HG03442 (cell line): ENCODE results near the gene CCDC182.

Experiments used
- ATAC-seq: cut with Tn5 transposase; IDR thresholded peaks from one replicate; pipeline ENCODE4 v1.9.1; 2021; ENCODE audit warnings: mild to moderate bottlenecking, moderate library complexity; ENCODE audit not compliant: unreplicated experiment

Gene CCDC182

GRCh38 chr17:57745242-57745641 is at the start of gene CCDC182:
CCDC182 (minus strand) TSS chr17:57745299; CDS start chr17:57745272, 27 bp downstream.
- ATAC-seq: no peak

- ATAC-seq: no peak
These were observed 49.7 kb upstream of the CCDC182 start for GRCh38 chr17:57794841-57795240.

GRCh38 chr17:57788725-57789124 is 43.6 kb upstream of the CCDC182 start:
- ATAC-seq: no peak

- no peak for ATAC-seq
These were observed 39.9 kb upstream of the CCDC182 start for GRCh38 chr17:57785022-57785421.

- ATAC-seq: no peak
These were observed 39.3 kb upstream of the CCDC182 start for GRCh38 chr17:57784226-57784895.

- no peak for ATAC-seq
These were observed 38.2 kb upstream of the CCDC182 start for GRCh38 chr17:57783338-57783742.

- no peak for ATAC-seq
These were observed 37.7 kb upstream of the CCDC182 start for GRCh38 chr17:57782647-57783337.

GRCh38 chr17:57782062-57782490 is 37.0 kb upstream of the CCDC182 start:
- no peak for ATAC-seq

GRCh38 chr17:57781386-57782061 is 36.4 kb upstream of the CCDC182 start:
- no peak for ATAC-seq

GRCh38 chr17:57779706-57780105 is 34.6 kb upstream of the CCDC182 start:
- no peak for ATAC-seq

GRCh38 chr17:57778306-57778705 is 33.2 kb upstream of the CCDC182 start:
- ATAC-seq: no peak

GRCh38 chr17:57776366-57776765 is 31.3 kb upstream of the CCDC182 start:
- no peak for ATAC-seq

- no peak for ATAC-seq
These were observed 29.8 kb upstream of the CCDC182 start for GRCh38 chr17:57774872-57775271.

GRCh38 chr17:57773557-57773956 is 28.5 kb upstream of the CCDC182 start:
- no peak for ATAC-seq

GRCh38 chr17:57772774-57773173 is 27.7 kb upstream of the CCDC182 start:
- no peak for ATAC-seq

- ATAC-seq: no peak
These were observed 22.5 kb upstream of the CCDC182 start for GRCh38 chr17:57767561-57767960.

- ATAC-seq: no peak
These were observed 21.3 kb upstream of the CCDC182 start for GRCh38 chr17:57766318-57766943.

GRCh38 chr17:57762452-57763395 is 17.6 kb upstream of the CCDC182 start:
- no peak for ATAC-seq

- no peak for ATAC-seq
These were observed 16.8 kb upstream of the CCDC182 start for GRCh38 chr17:57761887-57762286.

GRCh38 chr17:57760046-57760445 is 14.9 kb upstream of the CCDC182 start:
- no peak for ATAC-seq
